Esophagus (tissue), 2 donors: ENCODE results near the gene SARS1. TPM values are rescaled to one million over a fixed set of nuclear protein-coding genes. Genes with fewer than 3 reads are reported as not detected.

Experiments
- H3K27ac ChIP-seq, 2 donors: one replicate each; pipeline ENCODE4 v1.5.1; 2013; ENCODE audit warnings: low read depth in 2 of 2, mild to moderate bottlenecking in 2 of 2, inconsistent platforms in 1 of 2, low read length in 1 of 2, moderate library complexity in 1 of 2
- H3K27me3 ChIP-seq, 2 donors: one replicate each; pipeline ENCODE4 v1.6.1; 2013; ENCODE audit warnings: low read length in 2 of 2, control low read depth in 1 of 2, mild to moderate bottlenecking in 1 of 2; ENCODE audit not compliant: insufficient read depth in 2 of 2, control insufficient read depth in 1 of 2
- H3K36me3 ChIP-seq, 2 donors: one replicate each; pipeline ENCODE4 v1.6.1; 2013; ENCODE audit warnings: low read length in 1 of 2; ENCODE audit not compliant: control insufficient read depth in 2 of 2, insufficient read depth in 2 of 2
- H3K4me1 ChIP-seq, 2 donors: one replicate each; pipeline ENCODE4 v1.6.1; 2013; ENCODE audit warnings: low read length in 1 of 2; ENCODE audit not compliant: control insufficient read depth in 2 of 2, insufficient read depth in 2 of 2
- H3K4me3 ChIP-seq, 2 donors: one replicate each; pipeline ENCODE4 v1.5.1; 2013; ENCODE audit warnings: low read length in 2 of 2, mild to moderate bottlenecking in 2 of 2, low read depth in 1 of 2, moderate library complexity in 1 of 2
- H3K9me3 ChIP-seq, 2 donors: one replicate each; pipeline ENCODE4 v1.6.1; 2013; ENCODE audit warnings: mild to moderate bottlenecking in 2 of 2, low read depth in 1 of 2, low read length in 1 of 2, moderate library complexity in 1 of 2; ENCODE audit not compliant: control insufficient read depth in 2 of 2, insufficient read depth in 1 of 2
- WGBS, 2 donors: extraction: QIAGEN DNeasy Blood & Tissue Kit; methylation state at CpG; one replicate each; pipeline ENCODE4 v1.1.7; 2013; 5-methylcytosine and 5-hydroxymethylcytosine counted together
- polyA plus RNA-seq, 2 donors: library from polyadenylated mRNA; stranded (reverse); fragments of 200-250 nt; gene quantifications; one replicate each; pipeline ENCODE4 v1.2.3, GENCODE V29; 2013
- donor health status: healthy with polysubstance abuse.
- donor health status: Bipolar disorder and iron deficiency.

The SARS1 gene
- polyA plus RNA-seq, 2 donors = 31.4 to 124 TPM

DNA sequence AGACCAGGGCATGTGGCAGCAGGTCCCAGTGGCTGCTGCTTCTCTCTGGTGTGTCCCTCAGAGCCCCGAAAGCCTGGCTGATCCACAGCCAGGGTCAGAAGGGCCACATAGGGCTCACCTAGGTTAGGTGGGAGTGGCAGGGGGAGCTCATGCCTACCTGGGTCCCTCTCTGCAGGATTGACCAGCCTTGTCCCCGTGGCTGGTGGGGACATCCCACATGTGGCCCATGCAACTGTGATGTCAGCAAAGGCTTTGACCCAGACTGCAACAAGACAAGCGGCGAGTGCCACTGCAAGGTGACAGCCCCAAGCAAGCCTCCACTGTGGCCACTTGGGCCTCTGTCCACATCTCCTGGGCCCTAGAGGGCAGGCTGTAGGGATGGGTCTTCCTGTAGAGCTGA, 51.3 kb downstream of the SARS1 start:
- 82 to 91% methylated on average over 4 of the region's 4 CpGs for WGBS, 2 donors
- no peaks in the 10 kb centered on the region for H3K9me3 ChIP-seq
- peaks cover 4 to 28% of the 10 kb centered on the region in 2 donors for H3K4me1 ChIP-seq
- H3K27ac ChIP-seq = peak overlapping the region in 1 of 2 donors; percentile 15
- H3K27me3 ChIP-seq = no peaks in the 10 kb centered on the region
- H3K36me3 ChIP-seq = peaks cover 0 to 51% of the 10 kb centered on the region in 2 donors
- H3K4me3 ChIP-seq = no peak overlapping the region

DNA sequence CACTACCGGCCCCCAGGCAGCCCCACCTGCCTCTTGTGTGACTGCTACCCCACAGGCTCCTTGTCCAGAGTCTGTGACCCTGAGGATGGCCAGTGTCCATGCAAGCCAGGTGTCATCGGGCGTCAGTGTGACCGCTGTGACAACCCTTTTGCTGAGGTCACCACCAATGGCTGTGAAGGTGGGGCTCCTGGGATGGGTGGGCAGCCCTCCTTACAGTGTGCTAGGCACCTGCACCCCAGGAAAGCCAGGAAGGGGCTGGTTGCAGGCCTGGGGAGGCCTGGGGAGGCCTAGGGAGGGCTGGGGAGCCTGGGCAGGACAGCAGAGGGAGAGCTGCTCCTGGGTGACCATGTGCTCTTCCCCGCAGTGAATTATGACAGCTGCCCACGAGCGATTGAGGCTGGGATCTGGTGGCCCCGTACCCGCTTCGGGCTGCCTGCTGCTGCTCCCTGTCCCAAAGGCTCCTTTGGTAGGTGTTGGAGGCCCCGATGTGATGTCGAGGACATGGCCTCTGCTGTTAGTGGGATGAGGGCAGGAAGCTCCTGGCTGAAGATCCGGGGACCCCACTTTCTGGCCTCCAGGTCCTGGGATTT, 52.1 kb downstream of the SARS1 start:
- Histone ChIP-seq H3K9me3 (no peaks in the 10 kb centered on the region), H3K4me1 (peaks cover 4 to 28% of the 10 kb centered on the region in 2 donors), H3K36me3 (peaks cover 0 to 54% of the 10 kb centered on the region in 2 donors), H3K27me3 (no peaks in the 10 kb centered on the region), H3K27ac (no peak overlapping the region), H3K4me3 (no peak overlapping the region)
- 94% methylated on average over 13 of the region's 13 CpGs for WGBS, 2 donors

DNA sequence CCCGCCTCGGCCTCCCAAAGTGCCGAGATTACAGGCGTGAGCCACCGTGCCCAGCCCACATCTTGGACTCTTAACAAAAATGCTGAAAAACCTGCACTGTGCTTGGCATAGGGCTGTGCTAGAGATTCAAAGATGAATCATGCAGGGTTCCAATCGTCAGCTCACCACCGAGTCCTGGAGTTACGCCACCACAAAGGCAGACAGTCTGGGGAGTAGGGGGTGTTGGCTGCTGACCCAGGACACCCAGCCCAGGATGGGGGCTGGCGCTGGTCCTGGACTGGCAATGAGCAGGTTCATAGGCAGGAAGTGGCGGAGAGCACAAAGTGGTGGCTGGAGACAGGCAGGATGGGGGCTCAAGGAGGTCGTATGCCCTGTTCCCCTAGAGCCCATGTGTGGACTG, 53.2 kb downstream of the SARS1 start:
- Histone ChIP-seq H3K4me3 (no peak overlapping the region), H3K4me1 (peaks cover 4 to 28% of the 10 kb centered on the region in 2 donors), H3K27ac (peak overlapping the region; percentile 62 to 95), H3K36me3 (peaks cover 0 to 50% of the 10 kb centered on the region in 2 donors), H3K9me3 (no peaks in the 10 kb centered on the region), H3K27me3 (no peaks in the 10 kb centered on the region)
- 43 to 60% methylated on average over 11 of the region's 11 CpGs for WGBS, 2 donors

DNA sequence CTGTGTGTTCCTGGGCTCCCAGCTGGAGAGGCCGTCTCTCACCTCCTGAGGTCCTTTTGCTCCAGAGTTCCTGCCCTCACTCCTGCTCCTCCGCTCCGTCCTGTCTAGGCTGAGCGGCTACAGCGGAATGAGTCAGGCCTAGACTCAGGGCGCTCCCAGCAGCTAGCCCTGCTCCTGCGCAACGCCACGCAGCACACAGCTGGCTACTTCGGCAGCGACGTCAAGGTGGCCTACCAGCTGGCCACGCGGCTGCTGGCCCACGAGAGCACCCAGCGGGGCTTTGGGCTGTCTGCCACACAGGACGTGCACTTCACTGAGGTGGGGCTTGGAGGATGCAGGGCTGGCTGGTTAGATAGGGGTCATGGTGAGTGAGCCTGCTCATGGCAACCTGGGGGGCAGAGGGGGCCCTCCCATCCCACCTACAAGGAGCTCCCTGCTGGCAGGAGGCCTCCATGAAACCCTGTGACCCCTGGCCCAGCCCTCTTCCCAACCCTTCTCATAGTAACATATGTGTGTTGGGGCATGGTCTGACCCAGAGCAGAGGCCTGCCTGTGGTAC, 54.1 kb downstream of the SARS1 start:
- peaks cover 0 to 58% of the 10 kb centered on the region in 2 donors for H3K36me3 ChIP-seq
- H3K9me3 ChIP-seq = no peaks in the 10 kb centered on the region
- no peak overlapping the region for H3K4me3 ChIP-seq
- peaks cover 2 to 23% of the 10 kb centered on the region in 2 donors for H3K4me1 ChIP-seq
- 85 to 87% methylated on average over 17 of the region's 17 CpGs for WGBS, 2 donors
- H3K27ac ChIP-seq = peak overlapping the region; percentile 62 to 95
- H3K27me3 ChIP-seq = no peaks in the 10 kb centered on the region

DNA sequence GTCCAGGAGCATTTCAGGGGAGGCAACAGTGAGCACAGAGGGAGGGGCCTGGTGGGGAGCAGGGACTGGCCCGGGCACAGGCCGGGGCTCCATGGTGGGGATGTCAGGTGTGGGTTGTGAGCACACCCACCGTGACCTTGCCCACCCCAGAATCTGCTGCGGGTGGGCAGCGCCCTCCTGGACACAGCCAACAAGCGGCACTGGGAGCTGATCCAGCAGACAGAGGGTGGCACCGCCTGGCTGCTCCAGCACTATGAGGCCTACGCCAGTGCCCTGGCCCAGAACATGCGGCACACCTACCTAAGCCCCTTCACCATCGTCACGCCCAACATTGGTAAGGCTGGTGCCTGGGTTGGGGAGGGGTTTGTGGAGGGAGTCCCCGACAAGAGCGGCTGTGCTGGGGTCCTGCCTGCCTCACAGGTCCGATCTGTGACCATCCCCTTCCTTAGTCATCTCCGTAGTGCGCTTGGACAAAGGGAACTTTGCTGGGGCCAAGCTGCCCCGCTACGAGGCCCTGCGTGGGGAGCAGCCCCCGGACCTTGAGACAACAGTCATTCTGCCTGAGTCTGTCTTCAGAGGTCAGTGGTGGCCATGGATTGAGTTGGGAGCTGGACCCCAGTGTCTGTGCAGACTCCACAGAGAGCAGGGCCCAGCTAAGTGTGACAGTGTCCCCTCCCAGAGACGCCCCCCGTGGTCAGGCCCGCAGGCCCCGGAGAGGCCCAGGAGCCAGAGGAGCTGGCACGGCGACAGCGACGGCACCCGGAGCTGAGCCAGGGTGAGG, 54.9 kb downstream of the SARS1 start:
- Histone ChIP-seq H3K36me3 (peaks cover 0 to 58% of the 10 kb centered on the region in 2 donors), H3K27me3 (no peaks in the 10 kb centered on the region), H3K9me3 (no peaks in the 10 kb centered on the region), H3K27ac (peak overlapping the region in 1 of 2 donors; percentile 95), H3K4me1 (peaks cover 0 to 22% of the 10 kb centered on the region in 2 donors), H3K4me3 (no peak overlapping the region)
- 82 to 86% methylated on average over 29 of the region's 29 CpGs for WGBS, 2 donors

DNA sequence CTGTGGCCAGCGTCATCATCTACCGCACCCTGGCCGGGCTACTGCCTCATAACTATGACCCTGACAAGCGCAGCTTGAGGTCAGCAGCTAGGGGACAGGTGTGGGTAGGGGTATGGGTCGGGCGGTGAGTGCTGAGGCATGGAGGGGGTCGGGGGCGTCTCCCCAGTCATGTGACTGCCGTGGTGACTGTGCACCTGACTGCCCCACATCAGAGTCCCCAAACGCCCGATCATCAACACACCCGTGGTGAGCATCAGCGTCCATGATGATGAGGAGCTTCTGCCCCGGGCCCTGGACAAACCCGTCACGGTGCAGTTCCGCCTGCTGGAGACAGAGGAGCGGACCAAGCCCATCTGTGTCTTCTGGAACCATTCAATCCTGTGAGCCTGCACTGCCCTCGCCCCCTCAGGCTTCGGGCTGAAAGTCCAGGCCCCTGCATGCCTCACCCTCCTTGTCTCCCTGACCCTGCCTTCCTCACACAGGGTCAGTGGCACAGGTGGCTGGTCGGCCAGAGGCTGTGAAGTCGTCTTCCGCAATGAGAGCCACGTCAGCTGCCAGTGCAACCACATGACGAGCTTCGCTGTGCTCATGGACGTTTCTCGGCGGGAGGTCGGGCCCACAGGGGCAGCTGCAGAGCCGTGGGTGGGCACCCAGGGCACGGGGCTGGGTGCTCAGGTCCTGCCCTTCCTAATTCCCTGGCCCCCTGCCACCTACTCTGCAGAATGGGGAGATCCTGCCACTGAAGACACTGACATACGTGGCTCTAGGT, 55.7 kb downstream of the SARS1 start:
- WGBS, 2 donors = 87% methylated on average over 33 of the region's 33 CpGs
- no peaks in the 10 kb centered on the region for H3K27me3 ChIP-seq
- H3K9me3 ChIP-seq = no peaks in the 10 kb centered on the region
- H3K4me1 ChIP-seq = peaks cover 0 to 17% of the 10 kb centered on the region in 2 donors
- peaks cover 0 to 57% of the 10 kb centered on the region in 2 donors for H3K36me3 ChIP-seq
- H3K27ac ChIP-seq = no peak overlapping the region
- no peak overlapping the region for H3K4me3 ChIP-seq

DNA sequence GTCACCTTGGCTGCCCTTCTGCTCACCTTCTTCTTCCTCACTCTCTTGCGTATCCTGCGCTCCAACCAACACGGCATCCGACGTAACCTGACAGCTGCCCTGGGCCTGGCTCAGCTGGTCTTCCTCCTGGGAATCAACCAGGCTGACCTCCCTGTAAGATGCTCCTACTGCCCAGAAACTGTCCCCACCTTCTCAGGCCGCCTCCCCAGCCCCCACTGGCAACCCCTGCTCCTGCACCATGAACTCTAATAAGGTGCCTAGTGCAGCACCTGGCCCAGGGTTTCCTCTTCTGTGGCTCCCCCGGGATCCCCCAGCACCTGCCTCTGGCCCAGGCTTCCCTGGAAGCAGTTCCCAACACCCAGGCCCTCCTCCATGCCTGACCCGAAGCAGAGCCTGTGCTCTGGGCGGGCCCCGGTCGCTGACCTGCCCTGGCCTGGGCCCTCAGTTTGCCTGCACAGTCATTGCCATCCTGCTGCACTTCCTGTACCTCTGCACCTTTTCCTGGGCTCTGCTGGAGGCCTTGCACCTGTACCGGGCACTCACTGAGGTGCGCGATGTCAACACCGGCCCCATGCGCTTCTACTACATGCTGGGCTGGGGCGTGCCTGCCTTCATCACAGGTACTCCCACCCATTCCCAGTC, 56.4 kb downstream of the SARS1 start:
- 88 to 92% methylated on average over 17 of the region's 17 CpGs for WGBS, 2 donors
- Histone ChIP-seq H3K4me3 (no peak overlapping the region), H3K27ac (no peak overlapping the region), H3K27me3 (no peaks in the 10 kb centered on the region), H3K9me3 (no peaks in the 10 kb centered on the region), H3K36me3 (peaks cover 0 to 50% of the 10 kb centered on the region in 2 donors), H3K4me1 (peaks cover 0 to 17% of the 10 kb centered on the region in 2 donors)

DNA sequence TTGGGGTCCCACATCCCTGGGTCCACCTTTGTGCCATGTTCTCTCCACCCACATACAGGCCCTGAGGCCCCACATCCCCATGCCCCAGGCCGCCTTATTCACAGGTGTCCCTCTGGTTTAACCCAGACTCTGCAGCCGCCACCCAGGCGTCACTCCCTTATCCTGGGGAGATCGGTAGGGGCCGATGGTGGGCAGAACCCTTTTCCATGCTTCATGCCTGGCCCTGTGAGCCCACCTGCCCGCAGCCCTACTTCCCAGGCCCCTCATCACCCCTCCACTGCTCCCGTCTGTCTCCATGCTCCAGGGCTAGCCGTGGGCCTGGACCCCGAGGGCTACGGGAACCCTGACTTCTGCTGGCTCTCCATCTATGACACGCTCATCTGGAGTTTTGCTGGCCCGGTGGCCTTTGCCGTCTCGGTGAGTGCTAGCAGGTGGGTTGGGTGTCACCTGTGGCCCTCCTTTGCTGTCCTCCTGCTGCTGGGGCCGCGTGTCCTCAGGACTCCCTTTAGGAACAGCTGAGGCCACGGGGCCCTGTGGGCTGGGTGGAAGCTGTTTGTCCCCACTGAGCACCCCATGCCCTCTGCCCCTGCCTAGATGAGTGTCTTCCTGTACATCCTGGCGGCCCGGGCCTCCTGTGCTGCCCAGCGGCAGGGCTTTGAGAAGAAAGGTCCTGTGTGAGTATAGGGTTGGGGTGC, 57.1 kb downstream of the SARS1 start:
- WGBS, 2 donors = 87 to 89% methylated on average over 20 of the region's 20 CpGs
- peaks cover 0 to 44% of the 10 kb centered on the region in 2 donors for H3K36me3 ChIP-seq
- H3K27ac ChIP-seq = no peak overlapping the region
- no peaks in the 10 kb centered on the region for H3K9me3 ChIP-seq
- H3K4me1 ChIP-seq = peaks cover 0 to 17% of the 10 kb centered on the region in 2 donors
- H3K27me3 ChIP-seq = no peaks in the 10 kb centered on the region
- H3K4me3 ChIP-seq = no peak overlapping the region
